Muscle layer of duodenum (tissue), 2 donors: ENCODE data around the gene UFL1.

Source experiments
- H3K27ac ChIP-seq: one replicate; pipeline ENCODE4 v1.7.0; 2013; ENCODE audit warnings: mild to moderate bottlenecking, low read length
- H3K27me3 ChIP-seq: one replicate; pipeline ENCODE4 v1.7.0; 2013; ENCODE audit warnings: low read depth, mild to moderate bottlenecking, control low read depth, low read length
- H3K36me3 ChIP-seq, 2 donors: one replicate each; pipeline ENCODE4 v1.7.0; 2013; ENCODE audit warnings: low read length in 2 of 2, control low read depth in 1 of 2, mild to moderate bottlenecking in 1 of 2; ENCODE audit not compliant: insufficient read depth in 2 of 2, control insufficient read depth in 1 of 2
- H3K4me1 ChIP-seq, 2 donors: one replicate each; pipeline ENCODE4 v1.7.0; 2013; ENCODE audit warnings: low read length in 2 of 2, mild to moderate bottlenecking in 2 of 2, control low read depth in 1 of 2, moderate library complexity in 1 of 2; ENCODE audit not compliant: insufficient read depth in 2 of 2, control insufficient read depth in 1 of 2
- H3K4me3 ChIP-seq, 2 donors: one replicate each; pipeline ENCODE4 v1.7.0; 2013; ENCODE audit warnings: low read length in 2 of 2, low read depth in 1 of 2, mild to moderate bottlenecking in 1 of 2
- H3K9me3 ChIP-seq, 2 donors: one replicate each; pipeline ENCODE4 v1.7.0; 2013; ENCODE audit warnings: low read length in 2 of 2, control low read depth in 1 of 2, mild to moderate bottlenecking in 1 of 2; ENCODE audit not compliant: control insufficient read depth in 1 of 2
- donor health status: healthy.

Gene UFL1

GRCh38 chr6:96575359-96575758, 53.8 kb downstream of the UFL1 start:
- H3K4me1 ChIP-seq: no peaks in the 10 kb centered on the region
- H3K36me3 ChIP-seq: no peaks in the 10 kb centered on the region
- no peak overlapping the region for H3K27ac ChIP-seq
- no peak overlapping the region for H3K4me3 ChIP-seq
- no peaks in the 10 kb centered on the region for H3K27me3 ChIP-seq
- peaks cover 0 to 3% of the 10 kb centered on the region in 2 donors for H3K9me3 ChIP-seq

GRCh38 chr6:96576221-96576620, 54.6 kb downstream of the UFL1 start:
- Histone ChIP-seq H3K27ac (no peak overlapping the region), H3K9me3 (no peaks in the 10 kb centered on the region), H3K4me1 (no peaks in the 10 kb centered on the region), H3K36me3 (no peaks in the 10 kb centered on the region), H3K4me3 (no peak overlapping the region), H3K27me3 (no peaks in the 10 kb centered on the region)

GRCh38 chr6:96582021-96582420, 60.4 kb downstream of the UFL1 start:
- Histone ChIP-seq H3K9me3 (no peaks in the 10 kb centered on the region), H3K36me3 (no peaks in the 10 kb centered on the region), H3K27ac (no peak overlapping the region), H3K27me3 (no peaks in the 10 kb centered on the region), H3K4me3 (no peak overlapping the region), H3K4me1 (no peaks in the 10 kb centered on the region)

- Histone ChIP-seq H3K36me3 (no peaks in the 10 kb centered on the region), H3K4me3 (no peak overlapping the region), H3K4me1 (no peaks in the 10 kb centered on the region), H3K27ac (no peak overlapping the region), H3K27me3 (no peaks in the 10 kb centered on the region), H3K9me3 (no peaks in the 10 kb centered on the region)
Observed at GRCh38 chr6:96582436-96582835, 60.8 kb downstream of the UFL1 start.

- Histone ChIP-seq H3K36me3 (no peaks in the 10 kb centered on the region), H3K9me3 (no peaks in the 10 kb centered on the region), H3K4me3 (no peak overlapping the region), H3K4me1 (peaks cover 0 to 3% of the 10 kb centered on the region in 2 donors), H3K27me3 (no peaks in the 10 kb centered on the region), H3K27ac (no peak overlapping the region)
Observed at GRCh38 chr6:96604420-96604819, 82.8 kb downstream of the UFL1 start.
